OCI-LY3 (cell line): Measurements from ENCODE around the gene CNGB1.

Experiments
- H2AFZ ChIP-seq: fragments of 200-600, 300-600 bp; shearing (Covaris generic); 2 replicates; pipeline ENCODE4 v1.6.0; 2014; ENCODE audit warnings: antibody characterized with exemption, low read depth, low read length
- H3K27ac ChIP-seq: fragments of 200-600, 300-600 bp; sonication (generic); 2 replicates; pipeline ENCODE4 v1.5.1; 2014; ENCODE audit warnings: mild to moderate bottlenecking, low read length, moderate library complexity, mixed read lengths
- H3K27me3 ChIP-seq: fragments of 200-600, 300-600 bp; sonication (generic); 2 replicates; pipeline ENCODE4 v1.6.1; 2014; ENCODE audit warnings: low read depth, low read length, mixed read lengths
- H3K36me3 ChIP-seq: fragments of 200-600, 300-600 bp; sonication (generic); replicated peaks from 2 replicates; pipeline ENCODE3; 2014; ENCODE audit warnings: low read depth, low read length, mixed read lengths
- H3K4me1 ChIP-seq: fragments of 300-600, 200-600 bp; sonication (generic); 2 replicates; pipeline ENCODE4 v1.6.1; 2014; ENCODE audit warnings: low read length, mixed read lengths
- H3K4me2 ChIP-seq: fragments of 200-600, 300-600 bp; sonication (generic); 2 replicates; pipeline ENCODE4 v1.6.1; 2014; ENCODE audit warnings: low read length, mixed read lengths
- H3K4me3 ChIP-seq: fragments of 300-600, 200-600 bp; sonication (generic); 2 replicates; pipeline ENCODE4 v1.5.1; 2014; ENCODE audit warnings: antibody characterized with exemption, mild to moderate bottlenecking, low read length, moderate library complexity
- H3K79me2 ChIP-seq: fragments of 300-600, 200-600 bp; shearing (Covaris generic); 2 replicates; pipeline ENCODE4 v1.6.1; 2014; ENCODE audit warnings: mild to moderate bottlenecking, low read length, mixed read lengths
- H3K9ac ChIP-seq: fragments of 300-600, 200-600 bp; shearing (Covaris generic); 2 replicates; pipeline ENCODE4 v1.6.0; 2014; ENCODE audit warnings: mild to moderate bottlenecking, low read length, moderate library complexity
- H3K9me3 ChIP-seq: fragments of 200-600, 300-600 bp; shearing (Covaris generic); 2 replicates; pipeline ENCODE4 v1.6.1; 2014; ENCODE audit warnings: low read length, mixed read lengths; ENCODE audit not compliant: insufficient read depth
- H4K20me1 ChIP-seq: fragments of 200-600, 300-600 bp; sonication (generic); 2 replicates; pipeline ENCODE4 v1.6.1; 2016; ENCODE audit warnings: low read length, mixed read lengths; ENCODE audit not compliant: insufficient read depth
- CTCF ChIP-seq: fragments of 200-600, 300-600 bp; sonication (generic); IDR thresholded peaks from 2 replicates; pipeline ENCODE4 v1.5.1; 2014; ENCODE audit warnings: antibody characterized with exemption, low read length, low read depth
- EZH2phosphoT487 ChIP-seq: fragments of 200-600 bp; shearing (Covaris generic); IDR thresholded peaks from 2 replicates; pipeline ENCODE4 v1.6.1; 2018; ENCODE audit warnings: antibody characterized with exemption, mixed run types, low read depth

The CNGB1 gene

GRCh38 chr16:57966204-57966771 is 4.6 kb downstream of the CNGB1 start:
- Histone ChIP-seq H3K4me2 (no peak overlapping the region), H3K27ac (no peak overlapping the region)

DNA sequence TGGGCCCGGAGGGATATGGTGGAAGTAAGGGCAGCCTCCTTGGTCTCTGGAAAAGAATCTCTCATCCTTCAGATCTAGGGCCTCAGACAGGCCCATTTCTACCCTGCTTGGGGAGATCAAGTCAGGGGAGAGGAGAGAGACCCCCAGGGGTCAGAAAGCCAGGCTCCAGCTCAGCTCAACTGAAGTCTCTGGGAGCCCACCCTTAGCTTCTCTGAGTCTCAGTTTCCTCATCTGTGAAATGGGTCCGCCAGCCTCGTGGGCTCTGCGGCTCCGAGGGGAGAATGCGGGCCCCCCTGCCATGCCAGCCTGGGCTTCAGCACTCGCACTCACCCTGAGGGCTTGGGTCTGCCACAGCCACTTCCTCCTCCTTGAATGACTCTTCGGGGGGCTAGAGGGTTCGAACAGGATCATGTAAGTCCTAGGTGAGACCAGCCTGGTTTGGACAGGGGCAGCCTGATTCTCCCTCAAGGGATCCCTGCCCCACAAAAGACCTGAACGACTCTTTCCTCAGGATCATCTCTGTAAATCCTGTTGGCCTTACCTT is 6.7 kb downstream of the CNGB1 start:
- H3K4me3 ChIP-seq = no peak overlapping the region
- no peaks in the 10 kb centered on the region for H3K36me3 ChIP-seq
- TF ChIP-seq EZH2phosphoT487 = no peak
- no peak overlapping the region for H2AFZ ChIP-seq
- no peak overlapping the region for H3K9ac ChIP-seq
- H3K4me1 ChIP-seq = 0 out of 2 replicates have a peak, but pooled peaks cover 2% of the 10 kb centered on the region
- no peaks in the 10 kb centered on the region for H4K20me1 ChIP-seq
- H3K27me3 ChIP-seq = no peaks in the 10 kb centered on the region
- no peaks in the 10 kb centered on the region for H3K9me3 ChIP-seq
- H3K79me2 ChIP-seq = no peaks in the 10 kb centered on the region
- H3K4me2 ChIP-seq = no peak overlapping the region
- H3K27ac ChIP-seq = no peak overlapping the region

More at GRCh38 chr16:57966204-57966771, 4.6 kb downstream of the CNGB1 start:
- no peaks in the 10 kb centered on the region for H4K20me1 ChIP-seq
- no peak overlapping the region for H3K4me3 ChIP-seq
- no peak overlapping the region for H2AFZ ChIP-seq
- no peak for TF ChIP-seq EZH2phosphoT487
- no peak for TF ChIP-seq CTCF
- H3K4me1 ChIP-seq = 0 out of 2 replicates have a peak, but pooled peaks cover 2% of the 10 kb centered on the region
- H3K9ac ChIP-seq = no peak overlapping the region
- H3K9me3 ChIP-seq = no peaks in the 10 kb centered on the region
- no peaks in the 10 kb centered on the region for H3K36me3 ChIP-seq
- peaks cover 12% of the 10 kb centered on the region; the same call in 1 of the 2 replicates for H3K27me3 ChIP-seq
- no peaks in the 10 kb centered on the region for H3K79me2 ChIP-seq

- no peak for TF ChIP-seq CTCF
- TF ChIP-seq EZH2phosphoT487 = no peak
- Histone ChIP-seq H3K79me2 (no peaks in the 10 kb centered on the region), H3K27ac (no peak overlapping the region), H2AFZ (no peak overlapping the region), H3K4me3 (no peak overlapping the region), H3K4me1 (0 out of 2 replicates have a peak, but pooled peaks cover 2% of the 10 kb centered on the region), H4K20me1 (no peaks in the 10 kb centered on the region), H3K36me3 (no peaks in the 10 kb centered on the region), H3K9ac (no peak overlapping the region), H3K9me3 (no peaks in the 10 kb centered on the region), H3K4me2 (no peak overlapping the region), H3K27me3 (no peaks in the 10 kb centered on the region)
Observed at GRCh38 chr16:57962756-57963155, 8.2 kb downstream of the CNGB1 start.

DNA sequence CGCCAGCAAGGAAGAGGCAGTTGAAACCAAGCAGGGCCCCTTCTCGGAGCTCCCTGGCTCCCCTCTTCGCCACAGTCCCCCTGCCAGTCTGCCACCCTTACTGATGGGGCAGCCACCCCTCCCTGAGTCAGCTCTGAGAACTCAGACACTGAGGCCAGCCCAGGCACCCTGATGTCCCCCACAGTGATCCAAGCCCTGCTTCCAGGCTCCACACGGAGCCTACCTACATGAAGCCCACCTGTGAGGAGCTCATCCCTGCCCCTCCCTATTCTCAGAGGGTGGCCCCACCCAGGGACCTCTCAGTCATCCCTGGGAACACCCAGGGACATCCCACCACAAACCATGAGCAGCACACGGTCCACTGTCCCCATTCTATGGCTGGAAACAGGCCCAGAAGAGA is 8.9 kb downstream of the CNGB1 start:
- Histone ChIP-seq H4K20me1 (no peaks in the 10 kb centered on the region), H3K27me3 (no peaks in the 10 kb centered on the region), H3K4me2 (no peak overlapping the region), H3K4me3 (no peak overlapping the region), H3K27ac (no peak overlapping the region), H3K79me2 (no peaks in the 10 kb centered on the region), H3K9ac (no peak overlapping the region), H3K9me3 (no peaks in the 10 kb centered on the region), H3K36me3 (no peaks in the 10 kb centered on the region), H3K4me1 (0 out of 2 replicates have a peak, but pooled peaks cover 2% of the 10 kb centered on the region), H2AFZ (no peak overlapping the region)
- TF ChIP-seq EZH2phosphoT487 (no peak), CTCF (no peak)
